GM12878 (cell line): Measurements from ENCODE around the gene BRD3. TPM values are rescaled to one million over a fixed set of nuclear protein-coding genes. Genes with fewer than 3 reads are reported as not detected.
"Not testable (repeated sequence)": the region's sequence is repeated elsewhere in the genome, so short reads cannot be mapped to it uniquely, and the experiment has no call there.

Experiments
- ATAC-seq: fragments of 200-7000 bp; cut with Tn5 transposase; 3 replicates; pipeline ENCODE4 v1.9.1; 2020; ENCODE audit warnings: mild to moderate bottlenecking, moderate library complexity
- BruUV-seq: library from RNA; stranded (reverse); fragments of 400-500 nt; replicated peaks from 2 replicates; lab custom pipeline; 2021; lab: Mats Ljungman, UMichigan
- CTCF ChIA-PET: fragments of 300-600 bp; sonication (Branson Sonifier 250); formaldehyde crosslinking; extraction: SDS; loops from one replicate; lab custom pipeline; 2021; ENCODE audit warnings: inconsistent platforms; lab: Yijun Ruan, JAX
- POLR2A ChIA-PET: fragments of 350-600 bp; formaldehyde crosslinking; extraction: SDS; loops from one replicate; lab custom pipeline; 2021; ENCODE audit warnings: inconsistent platforms; lab: Charles Lee
- RAD21 ChIA-PET: fragments of 300-600 bp; sonication (Branson Sonifier 250); formaldehyde crosslinking; loops from one replicate; lab custom pipeline; 2023; ENCODE audit warnings: antibody characterized with exemption; ENCODE audit not compliant: unreplicated experiment; lab: Charles Lee
- SMC1A ChIA-PET: fragments of 300-600 bp; sonication (Branson Sonifier 250); formaldehyde crosslinking; loops from one replicate; lab custom pipeline; 2023; ENCODE audit not compliant: unreplicated experiment, uncharacterized antibody; lab: Charles Lee
- DNase-seq: peaks from one replicate; pipeline ENCODE4 v3.0.0-alpha.2; 2011; ENCODE audit warnings: low read depth, low spot score
- FAIRE-seq: peaks from 3 replicates; lab custom pipeline; 2011; peaks lifted over from hg19 to GRCh38; lab: Jason Lieb, UNC
- H2AFZ ChIP-seq: 2 replicates; pipeline ENCODE4 v1.6.0; 2011; ENCODE audit warnings: low read depth, low read length, control low read depth; ENCODE audit not compliant: control insufficient read depth
- H3K27ac ChIP-seq: 2 replicates; pipeline ENCODE4 v1.5.1; 2011; ENCODE audit warnings: control low read depth; ENCODE audit not compliant: control insufficient read depth, insufficient read depth
- H3K27me3 ChIP-seq, 2 experiments: replicated peaks in 1 of 2; 2 replicates each; pipeline versions ENCODE4 v1.6.0 to v1.6.1; 2011; ENCODE audit warnings: low read length in 1 of 2; ENCODE audit not compliant: control insufficient read depth in 2 of 2, insufficient read depth in 2 of 2
- H3K36me3 ChIP-seq, 2 experiments: 2 replicates each; pipeline ENCODE4 v1.5.1; 2011; ENCODE audit warnings: low read length in 1 of 2; ENCODE audit not compliant: control insufficient read depth in 2 of 2, insufficient read depth in 2 of 2
- H3K4me1 ChIP-seq: 2 replicates; pipeline ENCODE4 v1.6.1; 2011; ENCODE audit warnings: mild to moderate bottlenecking, low read length, moderate library complexity, mixed read lengths; ENCODE audit not compliant: control insufficient read depth, insufficient read depth
- H3K4me2 ChIP-seq: 2 replicates; pipeline ENCODE4 v1.6.0; 2011; ENCODE audit warnings: control low read depth; ENCODE audit not compliant: control insufficient read depth, insufficient read depth
- H3K4me3 ChIP-seq: fragments of 200-600 bp; sonication (generic); 2 replicates; pipeline ENCODE4 v1.5.1; 2016
- H3K79me2 ChIP-seq: 2 replicates; pipeline ENCODE4 v1.6.0; 2011; ENCODE audit warnings: low read length; ENCODE audit not compliant: control insufficient read depth, insufficient read depth
- H3K9ac ChIP-seq: 2 replicates; pipeline ENCODE4 v1.8.0; 2011; ENCODE audit warnings: low read length, control low read depth, mixed read lengths; ENCODE audit not compliant: control insufficient read depth, insufficient read depth
- H3K9me3 ChIP-seq: replicated peaks from 3 replicates; pipeline ENCODE4 v1.5.1; 2011; ENCODE audit warnings: mild to moderate bottlenecking, low read length; ENCODE audit not compliant: control insufficient read depth, insufficient read depth
- H4K20me1 ChIP-seq: 2 replicates; pipeline ENCODE4 v1.6.0; 2011; ENCODE audit not compliant: control insufficient read depth, insufficient read depth
- MEF2A ChIP-seq: IDR thresholded peaks from 2 replicates; pipeline ENCODE4 v1.6.1; 2011; ENCODE audit warnings: low read depth, mild to moderate bottlenecking, low read length, moderate library complexity; ENCODE audit not compliant: insufficient read depth
- WGBS: methylation state at CpG from one replicate; pipeline ENCODE4 v1.1.6; 2016; ENCODE audit warnings: low lambda C conversion rate; ENCODE audit not compliant: insufficient replicate concordance, insufficient coverage; ENCODE audit errors: missing lambda C conversion rate; 5-methylcytosine and 5-hydroxymethylcytosine counted together
- in situ Hi-C: fragments of 300-500 bp; cut with MboI; formaldehyde crosslinking; loops from 9 replicates; pipeline ENCODE4 v1.14.3; 2018; ENCODE audit warnings: mixed read lengths
- intact Hi-C: fragments of 100-400 bp; cut with micrococcal nuclease; formaldehyde crosslinking; loops from one replicate; pipeline ENCODE4 v1.14.2; 2022; ENCODE audit not compliant: unreplicated experiment
- polyA plus RNA-seq, 11 experiments: library from polyadenylated mRNA; depleted of rRNA in 4 of 11; unstranded in 6 of 11; stranded (reverse) in 5 of 11; fragments of >200 nt; fragmentation: Nextera tagmentation in 4 of 11; fragmentation: Illumina TruSeq in 1 of 11; extraction: Ambion mirVana in 4 of 11; extraction: Trizol in 1 of 11; gene quantifications; 1 replicate in 1 of 11; 2 replicates in 10 of 11; pipeline versions ENCODE4 v1.2.1 to v1.2.3, GENCODE V29; 2011 to 2016; ENCODE audit warnings: inconsistent platforms in 2 of 11, missing spikeins in 2 of 11, low read depth in 1 of 11
- total RNA-seq, 4 experiments: library from RNA; depleted of rRNA in 3 of 4; stranded (reverse); fragments of >200 nt in 3 of 4; fragmentation: Illumina TruSeq in 1 of 4; extraction: Trizol in 1 of 4; gene quantifications; 2 replicates each; pipeline versions ENCODE4 v1.2.1 to v1.2.3, GENCODE V29; 2013 to 2021

The BRD3 gene
- total and polyA plus RNA-seq, 10 of the 15 experiments (the other 5 are each of a cell fraction or from before 2014, with no cell fraction given): 0.53 to 20.8 (median 4.8) TPM

GRCh38 chr9:134101623-134102149 lies 33.9 kb upstream of the BRD3 start:
- POLR2A ChIA-PET: no interaction called here
- BruUV-seq: no TSS peak
- 30% methylated on average over 11 of the region's 11 CpGs for WGBS

GRCh38 chr9:134101133-134101532 lies 33.3 kb upstream of the BRD3 start:
- DNase-seq, FAIRE-seq, H3K4me1 ChIP-seq, H4K20me1 ChIP-seq, in situ Hi-C loops, H3K9me3 ChIP-seq, H3K4me2 ChIP-seq, ATAC-seq, POLR2A ChIA-PET, BruUV-seq, H2AFZ ChIP-seq, H3K79me2 ChIP-seq, H3K9ac ChIP-seq, H3K27me3 ChIP-seq, RAD21 ChIA-PET, intact Hi-C loops, H3K36me3 ChIP-seq, H3K27ac ChIP-seq, H3K4me3 ChIP-seq: not testable (repeated sequence)
- ChIA-PET CTCF (interaction anchor here (0.6 to 1.6 kb wide), 4 partner anchors 13 to 319 kb away, joined by 3 to 5 read pairs (median 4); no protein-coding TSS in a partner anchor), SMC1A (interaction anchor here (1.0 kb wide), 1 partner anchor 9 kb away, joined by 3 read pairs; no protein-coding TSS in a partner anchor)
- WGBS: 31% methylated on average over 6 of the region's 6 CpGs

More at GRCh38 chr9:134101623-134102149, 33.9 kb upstream of the BRD3 start:
- Histone ChIP-seq H4K20me1 (no peaks in the 10 kb centered on the region), H3K4me1 (no peaks in the 10 kb centered on the region; the same call in 1 of the 2 replicates), H3K27me3 (no peaks in the 10 kb centered on the region; a peak in 1 of 4 replicates), H3K4me2 (no peak overlapping the region), H3K9me3 (no peaks in the 10 kb centered on the region; the same call in 2 of the 3 replicates), H2AFZ (no peak overlapping the region), H3K4me3 (no peak overlapping the region), H3K27ac (no peak overlapping the region), H3K36me3 (no peaks in the 10 kb centered on the region), H3K79me2 (no peaks in the 10 kb centered on the region), H3K9ac (no peak overlapping the region)
- DNase-seq: no peak
- no peak for FAIRE-seq
- RAD21 ChIA-PET: no interaction called here
- SMC1A ChIA-PET: interaction anchor here (1.0 kb wide), 1 partner anchor 8 kb away, joined by 3 read pairs; no protein-coding TSS in a partner anchor
- intact Hi-C loops: no loop called here
- ATAC-seq: no peak
- CTCF ChIA-PET: interaction anchor here (0.6 to 1.6 kb wide), 4 partner anchors 13 to 319 kb away, joined by 3 to 5 read pairs (median 4); no protein-coding TSS in a partner anchor
- no peak for TF ChIP-seq MEF2A
- in situ Hi-C loops: no loop called here
